A549 (cell line): ENCODE data around the gene EPHB1.

Experiments used
- JUNB ChIP-seq: fragments of >200 bp; sonication (Bioruptor Twin); formaldehyde crosslinking; IDR thresholded peaks from 2 replicates; pipeline ENCODE4 v1.6.1; 2016
- NPAS2 ChIP-seq: fragments of 250-450 bp; sonication (Bioruptor Pico); IDR thresholded peaks from 2 replicates; pipeline ENCODE4 v1.8.0; 2022; ENCODE audit warnings: mild to moderate bottlenecking, moderate library complexity, borderline replicate concordance
- PHF8 ChIP-seq: fragments of 200-600 bp; sonication (generic); IDR thresholded peaks from 2 replicates; pipeline ENCODE4 v1.6.1; 2016; ENCODE audit warnings: low read depth, mild to moderate bottlenecking, antibody characterized with exemption, moderate library complexity, borderline replicate concordance
- POLR2A ChIP-seq: IDR thresholded peaks from 2 replicates; pipeline ENCODE4 v1.6.1; 2012; ENCODE audit warnings: mild to moderate bottlenecking, low read length
- TF ChIP-seq, protein P1 (sequence below): fragments of >200 bp; sonication (Bioruptor Twin); formaldehyde crosslinking; IDR thresholded peaks from 3 replicates; pipeline ENCODE4 v1.5.1; 2016
- TF ChIP-seq, protein P2 (sequence below): fragments of 450-650 bp; IDR thresholded peaks from 2 replicates; pipeline ENCODE4 v1.6.1; 2014; ENCODE audit warnings: antibody characterized with exemption
- TF ChIP-seq, protein P3 (sequence below): IDR thresholded peaks from 2 replicates; pipeline ENCODE4 v1.6.1; 2012; ENCODE audit warnings: low read depth, borderline replicate concordance

DNA sequence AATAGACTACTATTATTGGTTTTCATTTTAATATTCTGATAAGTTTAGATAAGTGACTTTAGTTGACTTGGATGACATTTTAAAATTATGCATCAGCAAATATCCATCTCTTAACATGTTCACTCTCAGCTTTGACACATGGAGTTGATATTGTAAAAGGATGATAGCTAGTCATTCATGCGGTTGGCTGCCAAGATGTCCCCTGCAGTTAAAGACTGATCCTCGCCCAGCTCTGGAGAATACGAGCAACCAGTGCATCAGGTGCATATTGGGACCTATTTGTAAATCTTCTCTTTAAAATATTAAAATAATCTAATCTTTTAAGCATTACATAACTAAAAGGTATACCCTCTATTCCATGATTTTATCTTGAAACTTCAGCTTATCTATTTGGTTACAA lies 41.9 kb downstream of the EPHB1 start:
- TF ChIP-seq PHF8 (no peak), JUNB (no peak), POLR2A (no peak), NPAS2 (CRISPR knock-in tag) (no peak)
- TF ChIP-seq, protein P1, sequence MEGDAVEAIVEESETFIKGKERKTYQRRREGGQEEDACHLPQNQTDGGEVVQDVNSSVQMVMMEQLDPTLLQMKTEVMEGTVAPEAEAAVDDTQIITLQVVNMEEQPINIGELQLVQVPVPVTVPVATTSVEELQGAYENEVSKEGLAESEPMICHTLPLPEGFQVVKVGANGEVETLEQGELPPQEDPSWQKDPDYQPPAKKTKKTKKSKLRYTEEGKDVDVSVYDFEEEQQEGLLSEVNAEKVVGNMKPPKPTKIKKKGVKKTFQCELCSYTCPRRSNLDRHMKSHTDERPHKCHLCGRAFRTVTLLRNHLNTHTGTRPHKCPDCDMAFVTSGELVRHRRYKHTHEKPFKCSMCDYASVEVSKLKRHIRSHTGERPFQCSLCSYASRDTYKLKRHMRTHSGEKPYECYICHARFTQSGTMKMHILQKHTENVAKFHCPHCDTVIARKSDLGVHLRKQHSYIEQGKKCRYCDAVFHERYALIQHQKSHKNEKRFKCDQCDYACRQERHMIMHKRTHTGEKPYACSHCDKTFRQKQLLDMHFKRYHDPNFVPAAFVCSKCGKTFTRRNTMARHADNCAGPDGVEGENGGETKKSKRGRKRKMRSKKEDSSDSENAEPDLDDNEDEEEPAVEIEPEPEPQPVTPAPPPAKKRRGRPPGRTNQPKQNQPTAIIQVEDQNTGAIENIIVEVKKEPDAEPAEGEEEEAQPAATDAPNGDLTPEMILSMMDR: no peak
- TF ChIP-seq, protein P2, sequence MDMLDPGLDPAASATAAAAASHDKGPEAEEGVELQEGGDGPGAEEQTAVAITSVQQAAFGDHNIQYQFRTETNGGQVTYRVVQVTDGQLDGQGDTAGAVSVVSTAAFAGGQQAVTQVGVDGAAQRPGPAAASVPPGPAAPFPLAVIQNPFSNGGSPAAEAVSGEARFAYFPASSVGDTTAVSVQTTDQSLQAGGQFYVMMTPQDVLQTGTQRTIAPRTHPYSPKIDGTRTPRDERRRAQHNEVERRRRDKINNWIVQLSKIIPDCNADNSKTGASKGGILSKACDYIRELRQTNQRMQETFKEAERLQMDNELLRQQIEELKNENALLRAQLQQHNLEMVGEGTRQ: no peak
- TF ChIP-seq, protein P3, sequence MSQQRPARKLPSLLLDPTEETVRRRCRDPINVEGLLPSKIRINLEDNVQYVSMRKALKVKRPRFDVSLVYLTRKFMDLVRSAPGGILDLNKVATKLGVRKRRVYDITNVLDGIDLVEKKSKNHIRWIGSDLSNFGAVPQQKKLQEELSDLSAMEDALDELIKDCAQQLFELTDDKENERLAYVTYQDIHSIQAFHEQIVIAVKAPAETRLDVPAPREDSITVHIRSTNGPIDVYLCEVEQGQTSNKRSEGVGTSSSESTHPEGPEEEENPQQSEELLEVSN: no peak
